MG63 (cell line): ENCODE data around the gene KIAA1958. TPM values are rescaled to one million over a fixed set of nuclear protein-coding genes. Genes with fewer than 3 reads are reported as not detected.
"Not testable (repeated sequence)": the region's sequence is repeated elsewhere in the genome, so short reads cannot be mapped to it uniquely, and the experiment has no call there.

ENCODE experiments used
- DNase-seq: peaks from one replicate; pipeline ENCODE4 v3.0.0-alpha.2; 2020
- H3K27me3 ChIP-seq: fragments of 250-450 bp; sonication (Bioruptor Pico); 2 replicates; pipeline ENCODE4 v1.5.1; 2020; ENCODE audit warnings: mild to moderate bottlenecking, moderate library complexity
- H3K36me3 ChIP-seq: fragments of 250-450 bp; sonication (Bioruptor Pico); 2 replicates; pipeline ENCODE4 v1.5.1; 2020; ENCODE audit warnings: mild to moderate bottlenecking, moderate library complexity
- H3K4me3 ChIP-seq: fragments of 250-450 bp; sonication (Bioruptor Pico); 2 replicates; pipeline ENCODE4 v1.5.1; 2020; ENCODE audit warnings: mild to moderate bottlenecking, moderate library complexity
- H3K9me3 ChIP-seq: fragments of 250-450 bp; sonication (Bioruptor Pico); 2 replicates; pipeline ENCODE4 v1.5.1; 2020; ENCODE audit warnings: mild to moderate bottlenecking, moderate library complexity
- total RNA-seq: library from RNA; depleted of rRNA; stranded (reverse); fragments of >200 nt; shearing (Covaris generic); gene quantifications from 2 replicates; pipeline ENCODE4 v1.2.3, GENCODE V29; 2014; ENCODE audit warnings: low replicate concordance

Gene KIAA1958
- total RNA-seq, 1 experiment from 2014 or later, result 1.1 TPM

- H3K4me3 ChIP-seq, result no peak overlapping the region
- no peaks in the 10 kb centered on the region for H3K36me3 ChIP-seq
- H3K27me3 ChIP-seq, result no peaks in the 10 kb centered on the region
- H3K9me3 ChIP-seq, result no peaks in the 10 kb centered on the region
- DNase-seq, result no peak
Observed at GRCh38 chr9:112558476-112558875, 71.8 kb downstream of the KIAA1958 start.

GRCh38 chr9:112558978-112559377 lies 72.4 kb downstream of the KIAA1958 start:
- no peak overlapping the region for H3K4me3 ChIP-seq
- H3K27me3 ChIP-seq, result no peaks in the 10 kb centered on the region
- no peaks in the 10 kb centered on the region for H3K9me3 ChIP-seq
- DNase-seq, result no peak
- H3K36me3 ChIP-seq, result no peaks in the 10 kb centered on the region

- Histone ChIP-seq H3K27me3 (no peaks in the 10 kb centered on the region), H3K4me3 (no peak overlapping the region), H3K36me3 (no peaks in the 10 kb centered on the region), H3K9me3 (no peaks in the 10 kb centered on the region)
- DNase-seq, result no peak
Observed at GRCh38 chr9:112559629-112560413, 73.2 kb downstream of the KIAA1958 start.

- Histone ChIP-seq H3K4me3 (no peak overlapping the region), H3K36me3 (no peaks in the 10 kb centered on the region), H3K27me3 (no peaks in the 10 kb centered on the region), H3K9me3 (no peaks in the 10 kb centered on the region)
- DNase-seq, result no peak
Observed at GRCh38 chr9:112562235-112562958, 75.8 kb downstream of the KIAA1958 start.

GRCh38 chr9:112569186-112569585 lies 82.6 kb downstream of the KIAA1958 start:
- Histone ChIP-seq H3K36me3 (no peaks in the 10 kb centered on the region), H3K27me3 (no peaks in the 10 kb centered on the region), H3K4me3 (no peak overlapping the region), H3K9me3 (no peaks in the 10 kb centered on the region)
- peak; percentile 42 for DNase-seq

- Histone ChIP-seq H3K36me3 (no peaks in the 10 kb centered on the region), H3K27me3 (no peaks in the 10 kb centered on the region), H3K9me3 (no peaks in the 10 kb centered on the region), H3K4me3 (no peak overlapping the region)
- DNase-seq, result no peak
Observed at GRCh38 chr9:112570671-112571167, 84.1 kb downstream of the KIAA1958 start.

- no peaks in the 10 kb centered on the region for H3K27me3 ChIP-seq
- no peaks in the 10 kb centered on the region for H3K9me3 ChIP-seq
Observed at GRCh38 chr9:112571624-112572355, 85.2 kb downstream of the KIAA1958 start.

GRCh38 chr9:112572416-112572815 lies 85.8 kb downstream of the KIAA1958 start:
- Histone ChIP-seq H3K36me3 (no peaks in the 10 kb centered on the region), H3K27me3 (no peaks in the 10 kb centered on the region), H3K9me3 (no peaks in the 10 kb centered on the region), H3K4me3 (no peak overlapping the region)
- no peak for DNase-seq

More at GRCh38 chr9:112571624-112572355, 85.2 kb downstream of the KIAA1958 start:
- H3K36me3 ChIP-seq, result no peaks in the 10 kb centered on the region
- no peak for DNase-seq
- no peak overlapping the region for H3K4me3 ChIP-seq

GRCh38 chr9:112574008-112574407 lies 87.4 kb downstream of the KIAA1958 start:
- no peaks in the 10 kb centered on the region for H3K36me3 ChIP-seq
- H3K27me3 ChIP-seq, result no peaks in the 10 kb centered on the region
- DNase-seq, result no peak
- no peak overlapping the region for H3K4me3 ChIP-seq
- no peaks in the 10 kb centered on the region for H3K9me3 ChIP-seq

GRCh38 chr9:112575107-112575506 lies 88.5 kb downstream of the KIAA1958 start:
- no peak for DNase-seq
- H3K27me3 ChIP-seq, result no peaks in the 10 kb centered on the region
- no peak overlapping the region for H3K4me3 ChIP-seq
- H3K9me3 ChIP-seq, result no peaks in the 10 kb centered on the region
- no peaks in the 10 kb centered on the region for H3K36me3 ChIP-seq

- H3K9me3 ChIP-seq, result no peaks in the 10 kb centered on the region
- no peak overlapping the region for H3K4me3 ChIP-seq
- H3K36me3 ChIP-seq, result no peaks in the 10 kb centered on the region
- no peak for DNase-seq
- no peaks in the 10 kb centered on the region for H3K27me3 ChIP-seq
Observed at GRCh38 chr9:112581469-112582176, 95.0 kb downstream of the KIAA1958 start.

- Histone ChIP-seq H3K9me3 (no peaks in the 10 kb centered on the region), H3K36me3 (no peaks in the 10 kb centered on the region), H3K27me3 (no peaks in the 10 kb centered on the region), H3K4me3 (no peak overlapping the region)
- DNase-seq, result no peak
Observed at GRCh38 chr9:112582371-112583262, 96.0 kb downstream of the KIAA1958 start.

- H3K9me3 ChIP-seq, result no peaks in the 10 kb centered on the region
- DNase-seq, result no peak
Observed at GRCh38 chr9:112586599-112587155, 100.0 kb downstream of the KIAA1958 start.

GRCh38 chr9:112591875-112592274 lies 105.2 kb downstream of the KIAA1958 start:
- H3K9me3 ChIP-seq, H3K4me3 ChIP-seq, DNase-seq, H3K36me3 ChIP-seq, H3K27me3 ChIP-seq: not testable (repeated sequence)

More at GRCh38 chr9:112586599-112587155, 100.0 kb downstream of the KIAA1958 start:
- Histone ChIP-seq H3K4me3 (no peak overlapping the region), H3K36me3 (no peaks in the 10 kb centered on the region), H3K27me3 (no peaks in the 10 kb centered on the region)

- H3K4me3 ChIP-seq, result no peak overlapping the region
Observed at GRCh38 chr9:112599732-112600131, 113.1 kb downstream of the KIAA1958 start.

More at GRCh38 chr9:112599732-112600131, 113.1 kb downstream of the KIAA1958 start:
- Histone ChIP-seq H3K9me3 (no peaks in the 10 kb centered on the region), H3K36me3 (no peaks in the 10 kb centered on the region), H3K27me3 (no peaks in the 10 kb centered on the region)
- no peak for DNase-seq
